PFSK-1 (cell line): ENCODE measurements around the gene PRKN.

Source experiments
- FOXP2 ChIP-seq: optimal IDR thresholded peaks from 2 replicates; pipeline ENCODE3; 2011; ENCODE audit warnings: borderline replicate concordance, control low read depth, inconsistent platforms; ENCODE audit not compliant: insufficient read depth; ENCODE audit errors: extremely low read length, extremely low read depth
- POLR2AphosphoS5 ChIP-seq: IDR thresholded peaks from 2 replicates; pipeline ENCODE4 v1.6.1; 2012; ENCODE audit warnings: low read depth, mild to moderate bottlenecking, control low read depth, low read length, moderate library complexity
- REST ChIP-seq, 2 experiments: IDR thresholded peaks; 2 replicates each; pipeline versions ENCODE4 v1.6.1 to v1.8.0; 2011 to 2012; ENCODE audit warnings: low read depth in 2 of 2, low read length in 2 of 2, control low read depth in 1 of 2, inconsistent platforms in 1 of 2, mild to moderate bottlenecking in 1 of 2, moderate library complexity in 1 of 2; ENCODE audit not compliant: insufficient read depth in 1 of 2
- SIN3A ChIP-seq: IDR thresholded peaks from 2 replicates; pipeline ENCODE4 v1.6.1; 2012; ENCODE audit warnings: mild to moderate bottlenecking, low read length, moderate library complexity, borderline replicate concordance; ENCODE audit not compliant: insufficient read depth
- TAF1 ChIP-seq: IDR thresholded peaks from 2 replicates; pipeline ENCODE4 v1.6.1; 2012; ENCODE audit warnings: low read length, control low read depth, borderline replicate concordance; ENCODE audit not compliant: insufficient read depth

DNA sequence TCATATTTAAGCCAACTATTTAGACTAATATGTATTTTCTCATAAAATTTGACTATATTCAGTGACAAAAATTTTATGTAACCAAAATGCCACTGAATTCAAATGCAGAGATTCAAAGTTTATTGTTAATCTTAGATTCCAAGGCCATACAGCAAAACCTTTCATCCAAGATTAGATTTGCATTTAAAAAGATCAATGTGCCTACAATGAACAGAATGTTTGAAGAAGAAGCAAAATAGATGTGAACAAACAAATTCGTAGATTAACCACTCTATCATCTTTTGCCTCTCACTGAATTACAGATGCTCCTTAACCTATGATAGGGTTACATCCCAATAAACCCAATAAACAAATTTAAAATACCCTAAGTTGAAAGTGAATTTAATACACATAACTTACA lies 121.7 kb downstream of the PRKN start:
- TF ChIP-seq REST (IDR thresholded peaks at IDR 0.05; ENCODE audit: insufficient read depth in 1 of 2, low read depth in 2 of 2, low read length in 2 of 2) = no peak
- no peak for TF ChIP-seq FOXP2
- TF ChIP-seq TAF1 = no peak
- TF ChIP-seq SIN3A = no peak
- no peak for TF ChIP-seq POLR2AphosphoS5
